GM21723 (cell line): ENCODE results near the gene VPS16.
A peak's percentile ranks its signal among the peaks of the same experiment; 100 is the strongest.

Source experiments
- ATAC-seq: cut with Tn5 transposase; IDR thresholded peaks from one replicate; pipeline ENCODE4 v1.9.1; 2021; ENCODE audit warnings: mild to moderate bottlenecking, moderate library complexity; ENCODE audit not compliant: unreplicated experiment

The VPS16 gene

DNA sequence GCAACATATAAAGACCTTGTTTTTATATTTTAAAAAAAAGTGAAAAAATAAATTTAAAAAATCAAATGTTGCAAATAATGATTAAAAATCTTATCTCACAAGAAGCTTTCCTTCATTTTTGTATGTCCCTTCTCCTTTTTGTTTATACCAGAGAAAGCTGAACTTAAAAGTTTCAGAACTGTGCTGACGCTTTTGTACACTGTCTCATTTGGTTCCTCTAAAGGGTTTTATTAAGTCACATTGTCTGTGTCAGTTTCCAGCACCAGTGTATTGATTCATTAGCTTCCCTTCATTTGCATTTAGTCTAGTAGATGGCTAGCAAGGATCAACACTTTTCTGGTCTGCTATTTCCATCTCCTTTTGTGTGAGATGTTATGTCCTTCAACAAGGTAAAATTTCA is 6.8 kb upstream of the VPS16 start:
- ATAC-seq, result no peak

DNA sequence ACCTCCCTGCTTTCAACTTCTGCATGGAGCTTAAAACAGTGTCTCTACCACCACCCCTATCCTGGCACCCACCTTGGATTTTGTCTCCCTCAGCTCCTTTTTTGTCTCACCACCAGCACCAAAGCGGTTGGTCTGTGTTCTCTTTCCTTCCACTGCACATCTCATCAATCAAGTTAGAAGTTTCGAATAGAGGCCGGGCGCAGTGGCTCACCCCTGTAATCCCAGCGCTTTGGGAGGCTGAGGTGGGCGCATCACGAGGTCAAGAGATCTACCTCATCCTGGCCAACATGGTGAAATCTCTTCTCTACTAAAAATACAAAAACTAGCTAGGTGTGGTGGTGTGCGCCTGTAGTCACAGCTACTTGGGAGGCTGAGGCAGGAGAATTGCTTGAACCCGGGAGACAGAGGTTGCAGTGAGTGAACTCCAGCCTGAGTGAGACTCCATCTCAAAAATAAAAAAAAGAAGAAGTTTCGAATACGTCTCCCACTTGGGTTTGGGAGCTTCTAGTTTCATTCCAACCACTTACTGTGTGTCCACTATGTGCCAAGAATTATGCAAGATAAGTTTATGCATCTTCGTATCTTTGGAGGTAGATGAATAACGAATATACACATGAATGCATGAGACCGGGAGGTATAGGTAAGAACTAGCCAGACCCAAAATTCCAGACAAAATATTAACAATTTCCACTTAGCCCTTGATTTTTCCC is 6.0 kb upstream of the VPS16 start:
- no peak for ATAC-seq

DNA sequence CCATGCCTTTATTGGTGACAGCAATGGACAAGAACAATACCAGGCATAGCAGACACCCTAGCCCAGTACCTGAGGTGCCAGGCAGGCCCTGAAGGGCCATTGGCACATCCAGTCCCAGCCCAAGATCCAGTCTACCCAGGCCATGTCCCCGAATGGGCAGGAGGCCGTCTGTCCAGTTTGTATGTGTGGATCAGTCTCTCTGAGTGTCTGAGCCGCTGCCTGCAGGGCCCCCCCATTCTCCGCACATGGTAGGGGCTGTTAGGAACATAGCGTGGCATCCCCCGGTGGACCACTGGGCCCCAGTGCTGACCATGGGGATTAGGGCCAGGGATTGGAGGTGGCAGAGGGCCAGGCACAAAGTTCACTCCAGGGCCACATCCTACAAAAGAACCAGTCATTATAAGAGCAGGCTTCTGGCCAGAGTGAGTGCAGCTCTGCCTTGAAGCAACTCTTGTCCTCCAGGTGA is 5.2 kb upstream of the VPS16 start:
- no peak for ATAC-seq

DNA sequence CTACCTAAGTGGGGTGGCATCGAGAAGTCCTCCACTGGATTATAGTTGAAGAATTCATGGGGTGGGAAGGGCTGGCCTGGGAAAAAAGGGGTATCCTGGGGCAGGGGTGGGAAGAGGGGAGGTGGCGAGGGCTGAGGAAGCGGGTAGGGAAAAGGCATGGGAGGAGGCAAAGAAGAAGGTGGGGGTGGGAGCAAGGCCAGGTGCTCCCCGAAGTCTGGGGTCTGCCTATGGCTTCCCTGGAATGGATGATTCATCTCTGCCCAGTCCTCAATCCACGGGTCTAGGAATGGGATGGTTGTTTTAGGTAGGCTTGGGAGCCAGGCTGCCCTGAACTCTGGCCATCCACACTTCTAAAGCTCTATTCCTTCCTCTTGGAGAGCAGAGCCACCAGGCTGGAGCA is 4.5 kb upstream of the VPS16 start:
- ATAC-seq, result no peak

DNA sequence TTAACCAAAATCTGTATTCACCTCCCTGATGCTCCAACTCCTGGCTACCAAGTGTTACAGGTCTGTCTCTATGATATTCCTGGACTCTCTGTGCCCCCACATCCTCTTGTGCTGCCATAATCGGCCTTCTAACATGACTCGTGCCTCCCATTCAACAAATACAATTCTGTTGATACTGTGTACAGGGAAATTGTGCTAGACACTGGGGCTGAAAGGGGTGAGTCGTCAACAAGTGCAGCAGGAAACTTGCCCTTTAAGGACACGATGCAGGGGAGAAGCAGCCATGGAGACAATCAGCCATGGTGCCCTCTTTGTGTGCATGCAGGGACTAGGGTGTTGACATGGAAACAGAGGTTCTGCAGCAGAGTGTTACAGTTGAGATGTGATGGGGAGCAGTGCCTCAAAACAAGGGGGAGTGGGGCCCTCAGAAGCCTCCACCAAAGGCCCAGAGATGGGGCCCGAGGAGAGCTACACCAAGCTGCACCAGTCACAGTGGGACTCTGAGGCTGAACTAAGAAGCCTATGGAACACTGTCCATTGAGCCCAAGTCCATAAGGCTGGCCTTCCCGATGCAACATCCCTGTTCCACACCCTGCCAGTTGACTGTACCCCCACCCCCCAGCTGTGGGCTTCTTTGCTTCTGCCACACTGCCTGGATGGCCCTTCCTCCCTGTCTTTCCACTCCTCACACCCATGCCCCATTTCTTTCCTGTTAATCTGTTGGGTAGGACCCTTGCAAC is 3.2 kb upstream of the VPS16 start:
- ATAC-seq, result no peak

DNA sequence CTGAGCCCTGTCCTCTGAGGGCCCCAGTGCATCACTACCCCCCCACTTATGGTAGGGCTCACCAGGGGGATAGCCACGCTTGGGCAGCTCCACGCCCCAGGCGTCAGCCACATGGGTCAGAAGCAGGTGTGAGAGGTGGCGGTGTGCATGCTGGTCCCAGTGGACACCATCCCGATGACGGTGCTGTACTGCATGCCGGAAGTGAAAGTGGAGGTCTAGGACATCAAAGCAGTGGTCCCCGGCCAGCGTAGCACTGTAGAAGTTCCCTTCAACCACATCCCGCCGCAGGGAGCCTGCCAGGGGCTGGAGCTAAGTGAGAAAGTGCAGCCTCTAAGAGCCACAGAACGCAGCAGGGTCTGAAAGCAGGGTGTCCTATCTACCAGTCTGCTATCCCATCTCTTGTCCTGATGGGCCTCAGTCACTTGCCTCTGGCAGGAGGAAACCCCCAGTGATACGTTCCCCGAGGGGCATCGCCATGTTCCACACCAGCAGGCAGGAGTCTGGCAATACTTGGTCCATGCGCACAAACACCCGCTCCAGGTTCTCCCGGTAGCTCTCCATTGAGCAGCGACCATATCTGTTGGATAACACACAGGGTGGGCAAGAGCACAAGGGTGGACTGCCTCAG is 2.3 kb upstream of the VPS16 start:
- ATAC-seq, result no peak

DNA sequence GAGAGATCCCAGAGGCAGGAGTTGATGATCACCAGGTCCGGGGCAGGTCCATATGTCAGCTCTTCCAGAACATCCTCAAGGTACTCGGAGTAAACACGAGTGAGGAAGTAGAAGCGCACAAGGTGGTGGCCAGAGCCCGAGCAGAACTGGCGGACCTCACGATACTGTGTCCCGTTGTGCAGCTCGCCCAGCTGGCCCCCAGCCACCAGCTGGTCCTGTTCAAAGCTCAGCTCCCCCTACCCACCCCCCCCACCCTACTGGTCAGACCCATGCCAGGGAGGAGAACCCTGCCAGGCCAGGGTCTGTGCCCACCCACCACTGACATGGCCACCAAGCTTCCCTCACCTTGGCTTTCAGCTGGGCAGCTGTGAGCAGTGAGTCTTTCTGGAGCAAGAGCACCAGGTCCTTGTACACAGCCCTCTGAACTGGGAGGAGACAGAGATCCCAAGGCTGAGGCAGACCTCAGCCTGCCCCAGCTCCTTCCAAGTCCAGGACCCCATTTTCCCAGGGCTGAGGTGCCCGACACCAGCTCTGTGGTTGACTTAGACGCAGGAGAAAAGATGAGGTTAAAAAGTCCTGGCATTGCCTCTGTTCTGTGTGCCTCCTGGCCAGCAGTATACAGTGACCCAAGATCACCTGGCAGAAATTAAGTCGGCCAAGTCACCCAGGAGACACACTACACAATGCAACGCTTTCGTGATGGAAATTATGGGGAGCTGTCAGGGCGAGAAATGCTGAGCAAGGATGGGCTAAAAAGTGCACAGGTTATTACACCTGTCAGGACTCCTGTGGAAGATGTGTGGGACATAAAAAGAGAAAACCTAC is 1.5 kb upstream of the VPS16 start:
- ATAC-seq, result no peak

DNA sequence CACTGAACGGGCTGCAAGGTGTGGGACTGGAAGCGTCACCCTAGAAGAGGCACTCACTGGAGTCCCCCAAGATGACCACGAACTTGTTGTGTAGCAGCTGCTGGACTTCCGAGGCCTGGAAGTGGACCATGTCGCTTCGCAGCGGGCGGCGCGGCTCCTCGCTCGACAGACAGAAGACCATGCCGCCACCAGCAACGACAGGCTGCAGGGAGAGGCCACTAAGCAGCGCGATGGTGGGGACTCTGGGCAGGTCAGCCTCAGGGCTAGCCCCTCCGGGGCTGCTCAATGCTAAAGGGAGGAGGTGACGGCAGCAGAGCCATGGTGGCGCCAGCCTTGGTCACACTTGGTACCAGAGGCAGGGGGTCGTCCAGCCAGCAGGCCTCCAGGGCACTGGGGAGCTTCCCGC is 810 bp upstream of the VPS16 start:
- no peak for ATAC-seq

DNA sequence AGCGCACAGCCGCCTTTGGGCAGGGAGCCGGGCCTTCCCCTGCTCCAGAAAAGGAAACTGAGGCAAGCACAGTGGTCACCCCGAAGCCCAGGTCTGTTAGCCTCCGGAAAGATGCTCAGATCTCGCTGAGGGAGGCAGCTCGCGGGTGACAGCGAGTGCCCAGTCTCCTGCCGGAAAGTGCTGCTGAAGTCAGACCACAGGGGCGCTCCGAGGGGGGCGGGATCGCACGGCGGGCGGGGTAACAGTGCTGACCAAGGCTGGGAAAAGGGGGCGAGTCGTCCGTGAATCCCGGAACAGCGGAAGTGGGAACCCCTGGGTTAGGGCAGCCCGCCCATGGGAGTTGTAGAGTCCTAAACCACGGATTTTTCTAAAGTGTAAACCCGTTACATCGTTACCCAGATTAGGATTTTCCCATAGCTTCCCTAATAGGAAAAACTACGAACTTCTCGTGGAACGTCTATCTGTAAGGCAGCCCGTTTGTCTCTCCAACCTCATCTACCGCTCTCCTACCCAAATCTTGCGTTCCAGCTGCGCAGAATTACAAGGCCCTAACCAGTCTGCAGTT is 504 bp downstream of the VPS16 start:
- peak; percentile 47 for ATAC-seq

DNA sequence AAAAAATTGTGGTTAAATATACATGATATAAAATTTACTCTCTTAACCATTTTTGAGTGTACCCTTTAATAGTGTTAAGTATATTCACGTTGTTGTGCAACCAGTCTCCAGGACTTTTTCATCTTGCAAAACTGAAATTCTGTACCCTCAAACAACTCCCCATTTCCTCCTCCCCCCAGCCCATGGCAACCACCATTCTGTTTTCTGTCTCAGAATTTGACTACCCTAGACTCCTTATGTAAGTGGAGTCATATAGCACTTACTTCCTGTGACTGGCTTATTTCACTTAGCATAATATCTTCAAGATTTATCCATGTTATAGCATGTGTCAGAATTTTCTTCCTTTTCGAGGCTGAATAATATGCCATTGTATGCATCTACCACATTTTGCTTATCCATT is 5.1 kb downstream of the VPS16 start:
- ATAC-seq, result no peak

DNA sequence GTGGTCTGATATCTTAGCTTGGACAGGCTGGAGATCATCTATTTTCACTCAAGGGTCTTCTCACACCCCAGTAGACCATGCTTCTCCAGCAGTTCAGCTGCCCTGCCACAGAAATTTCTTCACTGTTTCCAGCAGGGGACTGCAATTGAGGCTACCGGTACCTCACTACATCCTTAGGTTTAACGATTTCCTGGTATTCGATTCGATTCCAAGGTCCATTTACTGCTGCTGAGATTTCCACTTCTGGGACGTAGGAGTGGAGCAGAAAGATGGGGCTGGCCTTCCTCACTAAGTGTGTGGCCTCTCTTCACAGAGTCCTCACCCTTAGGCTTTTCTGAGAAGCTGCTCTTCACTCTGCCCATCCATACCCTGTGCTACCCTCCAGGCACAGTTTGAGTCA is 6.2 kb downstream of the VPS16 start:
- ATAC-seq, result no peak

DNA sequence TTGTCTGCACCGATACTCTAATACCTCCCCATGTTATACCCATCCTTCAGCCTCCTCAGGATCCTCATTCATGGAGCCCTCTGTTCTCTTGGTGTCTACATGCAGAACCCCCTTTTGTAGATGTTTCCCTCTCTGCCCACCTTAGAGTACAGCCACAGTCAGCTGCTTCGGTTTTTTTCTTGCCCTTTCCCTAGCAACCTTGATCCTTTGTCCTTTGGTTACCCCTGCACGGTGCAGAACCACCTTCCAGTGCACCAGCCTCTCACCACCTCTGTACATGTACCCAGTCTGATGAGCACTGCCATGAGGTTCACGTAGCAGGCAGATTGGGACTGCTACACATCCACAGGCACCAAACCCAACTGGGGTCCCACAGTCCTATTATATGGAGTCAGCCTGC is 7.3 kb downstream of the VPS16 start:
- no peak for ATAC-seq

DNA sequence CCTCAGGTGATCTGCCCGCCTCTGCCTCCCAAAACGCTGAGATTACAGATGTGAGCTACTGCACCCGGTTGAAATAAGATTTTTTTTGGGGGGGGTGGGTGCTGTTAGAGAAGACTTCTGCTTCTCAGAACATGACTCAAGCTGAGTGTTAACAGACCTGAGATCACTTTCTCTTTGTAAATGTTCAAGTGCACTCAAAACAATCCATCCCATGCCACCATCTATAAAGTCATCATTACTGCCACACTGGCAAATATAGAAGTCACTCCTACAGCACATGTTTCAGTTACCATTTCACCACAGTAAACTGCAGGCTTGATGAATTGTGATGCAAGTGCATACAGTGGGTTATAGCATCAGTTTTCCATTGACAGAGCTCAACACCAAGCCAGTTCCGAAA is 9.0 kb downstream of the VPS16 start:
- ATAC-seq, result no peak

DNA sequence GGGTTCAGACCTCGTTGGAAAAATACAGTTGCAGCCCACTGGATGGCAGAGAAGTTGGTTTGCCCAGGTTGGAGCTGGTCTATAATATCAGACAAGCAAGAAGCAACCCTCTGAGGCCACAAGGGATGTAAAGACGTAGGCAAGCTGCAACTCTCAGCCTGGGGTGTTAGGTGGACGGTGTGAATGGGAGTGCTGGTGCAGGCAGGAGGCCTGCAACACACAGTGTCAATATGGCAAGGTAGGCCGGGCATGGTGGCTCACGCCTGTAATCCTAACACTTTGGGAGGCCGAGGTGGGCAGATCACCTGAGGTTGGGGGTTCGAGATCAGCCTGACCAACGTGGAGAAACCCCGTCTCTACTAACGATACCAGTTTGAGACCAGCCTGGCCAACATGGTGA is 10.5 kb downstream of the VPS16 start:
- no peak for ATAC-seq

DNA sequence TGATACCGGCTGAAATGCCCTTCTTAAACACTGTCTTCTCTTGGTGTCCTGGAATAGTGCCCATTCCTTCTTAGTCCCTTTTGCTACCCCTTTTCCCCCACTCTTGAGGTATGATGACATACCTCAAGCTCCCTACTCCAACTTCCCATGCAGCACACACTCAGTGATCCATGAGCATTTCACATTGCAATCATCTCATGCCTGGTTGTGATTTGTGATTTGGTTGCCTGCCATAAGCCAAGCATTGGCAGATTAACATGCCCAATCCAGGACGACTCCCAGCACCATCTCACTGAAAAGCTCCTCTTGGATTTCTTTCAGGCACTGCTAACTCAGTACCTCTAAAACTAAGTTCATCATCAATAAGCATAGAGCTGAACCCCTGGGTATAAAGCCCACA is 18.0 kb downstream of the VPS16 start:
- ATAC-seq, result no peak

DNA sequence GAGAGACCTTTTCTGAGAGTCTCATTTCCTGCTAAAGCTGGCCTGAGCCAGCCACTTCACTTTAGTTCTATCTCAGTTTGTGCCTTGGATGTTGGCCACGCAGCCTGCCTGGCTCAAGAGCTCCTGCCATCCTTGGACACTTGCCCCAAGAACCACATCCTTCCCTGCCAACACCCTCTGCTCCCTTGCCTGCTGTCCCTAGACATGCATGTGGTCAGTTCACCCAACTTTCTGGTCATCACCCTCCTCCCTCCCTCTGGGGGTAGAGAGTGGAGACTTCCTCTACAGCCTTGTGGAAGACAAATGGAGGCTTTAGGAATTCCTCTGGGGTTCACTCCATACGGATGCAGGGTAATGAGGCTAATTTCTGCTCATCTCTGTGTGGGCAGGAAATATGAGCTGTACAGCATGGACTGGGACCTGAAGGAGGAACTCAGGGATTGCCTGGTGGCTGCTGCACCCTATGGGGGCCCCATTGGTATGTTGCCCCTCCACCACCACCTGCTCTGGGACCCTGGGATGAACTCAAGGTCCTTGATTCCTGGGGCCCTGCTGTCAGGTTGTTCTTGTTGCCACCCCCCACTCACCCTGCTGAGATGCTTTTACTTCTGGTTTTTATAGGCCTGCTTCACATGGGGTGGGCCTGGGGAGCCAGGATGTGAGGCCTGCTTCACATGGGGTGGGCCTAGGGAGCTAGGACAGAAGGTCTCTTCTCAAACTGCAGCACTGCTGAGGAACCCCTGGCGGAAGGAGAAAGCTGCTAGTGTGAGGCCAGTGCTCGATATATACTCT is 19.0 kb downstream of the VPS16 start:
- ATAC-seq, result no peak

DNA sequence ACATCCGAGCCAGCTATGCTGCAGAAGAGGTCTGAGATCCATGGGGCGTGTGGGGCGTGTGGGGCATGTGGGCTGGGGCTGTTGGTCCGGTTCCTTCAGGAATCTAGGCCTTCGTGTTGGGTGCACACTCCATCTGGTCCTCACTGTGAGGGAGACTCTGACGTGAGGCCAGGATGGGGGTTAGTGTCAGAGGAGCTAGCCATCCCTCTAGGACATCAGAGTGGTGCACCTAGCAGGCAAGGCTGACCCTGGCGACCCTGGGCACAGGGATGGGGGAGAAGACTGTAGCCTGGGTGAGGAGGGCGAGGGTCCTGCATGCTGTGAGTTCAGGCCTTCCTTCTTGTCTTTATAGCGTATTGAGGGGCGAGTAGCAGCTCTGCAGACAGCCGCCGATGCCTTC is 24.1 kb downstream of the VPS16 start:
- ATAC-seq, result no peak

DNA sequence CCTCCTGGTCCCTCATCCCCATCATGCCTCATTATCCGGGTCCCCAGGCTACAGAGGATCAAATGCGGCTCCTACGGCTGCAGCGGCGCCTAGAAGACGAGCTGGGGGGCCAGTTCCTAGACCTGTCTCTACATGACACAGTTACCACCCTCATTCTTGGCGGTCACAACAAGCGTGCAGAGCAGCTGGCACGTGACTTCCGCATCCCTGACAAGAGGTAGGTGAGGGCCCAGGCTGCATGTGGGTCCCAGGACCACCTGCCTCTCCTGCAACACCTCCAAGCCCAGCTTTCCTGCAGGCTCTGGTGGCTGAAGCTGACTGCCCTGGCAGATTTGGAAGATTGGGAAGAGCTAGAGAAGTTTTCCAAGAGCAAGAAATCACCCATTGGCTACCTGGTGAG is 24.6 kb downstream of the VPS16 start:
- ATAC-seq, result no peak

DNA sequence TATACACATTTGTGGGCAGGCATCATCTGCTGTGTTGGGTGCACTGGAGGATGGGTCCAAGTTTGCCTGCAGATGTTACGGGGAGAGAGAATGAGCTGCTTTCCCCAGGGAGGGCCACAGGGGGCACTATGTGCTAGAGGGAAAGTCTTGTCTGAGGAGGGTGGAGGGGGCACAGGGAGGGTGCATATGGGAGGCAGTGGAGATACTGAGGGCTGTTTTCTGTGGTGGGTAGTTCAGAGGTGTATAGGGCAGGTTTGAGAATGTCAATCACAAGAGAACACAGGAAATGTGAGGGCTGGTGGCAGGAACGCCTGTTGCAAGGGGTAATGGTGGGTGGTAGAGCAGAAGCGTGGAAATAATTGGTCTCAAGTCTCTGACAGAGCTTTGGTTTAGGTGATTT is 25.1 kb downstream of the VPS16 start:
- no peak for ATAC-seq

DNA sequence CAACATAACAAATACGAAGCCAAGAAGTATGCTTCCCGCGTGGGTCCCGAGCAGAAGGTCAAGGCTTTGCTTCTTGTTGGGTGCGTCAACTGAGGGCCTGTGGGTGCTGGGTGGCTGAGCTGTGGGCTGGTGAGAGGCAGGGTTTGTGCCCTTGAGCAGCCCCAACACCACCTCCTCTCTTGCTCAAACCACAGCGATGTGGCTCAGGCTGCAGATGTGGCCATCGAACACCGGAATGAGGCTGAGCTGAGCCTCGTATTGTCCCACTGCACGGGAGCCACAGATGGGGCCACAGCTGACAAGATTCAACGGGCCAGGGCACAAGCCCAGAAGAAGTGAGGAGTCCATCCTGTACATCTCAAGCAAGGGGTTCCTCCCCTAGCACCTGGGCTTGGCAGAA is 25.7 kb downstream of the VPS16 start:
- ATAC-seq, result no peak
